Central memory CD8-positive, alpha-beta T cell (primary cell): ENCODE data around the gene SASH1.

Experiments used
- ATAC-seq: fragments of 150-1000 bp; cut with Tn5 transposase; replicated peaks from 2 replicates; pipeline ENCODE4 v1.10.0; 2022; ENCODE audit warnings: mild to moderate bottlenecking, moderate FRiP score, moderate number of reproducible peaks; ENCODE audit not compliant: poor library complexity, severe bottlenecking; ENCODE audit errors: extremely low read depth
- DNase-seq, 2 donors: peaks; one replicate each; pipeline ENCODE4 v3.0.0; 2021; ENCODE audit warnings: low spot score in 2 of 2
- H3K27ac Mint-ChIP-seq: one replicate; pipeline ENCODE4 v1.8.0; 2022; ENCODE audit warnings: low read depth, mild to moderate bottlenecking, moderate library complexity, mixed read lengths
- H3K27me3 Mint-ChIP-seq: one replicate; pipeline ENCODE4 v1.8.0; 2022; ENCODE audit warnings: mixed read lengths
- H3K36me3 Mint-ChIP-seq: one replicate; pipeline ENCODE4 v1.8.0; 2022; ENCODE audit warnings: mild to moderate bottlenecking, moderate library complexity, mixed read lengths; ENCODE audit not compliant: insufficient read depth
- H3K4me1 Mint-ChIP-seq: one replicate; pipeline ENCODE4 v1.8.0; 2022; ENCODE audit warnings: mixed read lengths
- H3K4me3 Mint-ChIP-seq: one replicate; pipeline ENCODE4 v1.8.0; 2022; ENCODE audit warnings: mild to moderate bottlenecking, moderate library complexity, mixed read lengths
- H3K9me3 Mint-ChIP-seq: one replicate; pipeline ENCODE4 v1.8.0; 2022; ENCODE audit warnings: mixed read lengths

SASH1 gene

GRCh38 chr6:148313488-148313887, 29.1 kb upstream of the SASH1 start:
- ATAC-seq (no peak), DNase-seq (no peak)
- Mint-ChIP-seq H3K4me3 (no peak overlapping the region), H3K27ac (no peak overlapping the region), H3K9me3 (no peaks in the 10 kb centered on the region), H3K4me1 (no peaks in the 10 kb centered on the region), H3K36me3 (peaks cover 2% of the 10 kb centered on the region), H3K27me3 (no peaks in the 10 kb centered on the region)

GRCh38 chr6:148316308-148316707, 26.3 kb upstream of the SASH1 start:
- no peaks in the 10 kb centered on the region for H3K9me3 Mint-ChIP-seq
- H3K4me1 Mint-ChIP-seq, result no peaks in the 10 kb centered on the region
- H3K27me3 Mint-ChIP-seq, result no peaks in the 10 kb centered on the region
- DNase-seq (no peak), ATAC-seq (no peak)
- H3K36me3 Mint-ChIP-seq, result no peaks in the 10 kb centered on the region
- no peak overlapping the region for H3K27ac Mint-ChIP-seq
- no peak overlapping the region for H3K4me3 Mint-ChIP-seq

DNA sequence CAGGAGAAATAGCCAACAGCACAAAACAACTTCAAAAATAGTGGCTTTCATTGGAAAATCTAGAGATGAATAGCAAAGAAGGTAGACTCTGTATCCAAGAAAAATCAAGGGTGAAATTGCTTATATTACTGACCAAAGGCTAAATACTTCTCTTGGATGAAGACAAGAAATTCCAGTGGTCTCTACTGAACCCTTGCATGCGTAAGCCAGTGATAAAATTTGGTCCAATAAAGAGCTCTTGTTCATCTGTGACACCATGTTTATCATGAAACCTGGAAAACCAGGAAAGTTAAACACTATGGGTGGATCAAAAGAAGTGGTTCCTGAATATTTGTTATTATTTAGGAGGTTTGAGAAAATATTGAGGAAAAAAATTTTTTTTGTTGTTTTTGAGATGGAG, 25.6 kb upstream of the SASH1 start:
- H3K4me3 Mint-ChIP-seq, result no peak overlapping the region
- H3K9me3 Mint-ChIP-seq, result no peaks in the 10 kb centered on the region
- ATAC-seq, result no peak
- no peak overlapping the region for H3K27ac Mint-ChIP-seq
- H3K36me3 Mint-ChIP-seq, result no peaks in the 10 kb centered on the region
- H3K4me1 Mint-ChIP-seq, result no peaks in the 10 kb centered on the region
- no peaks in the 10 kb centered on the region for H3K27me3 Mint-ChIP-seq
- no peak for DNase-seq

DNA sequence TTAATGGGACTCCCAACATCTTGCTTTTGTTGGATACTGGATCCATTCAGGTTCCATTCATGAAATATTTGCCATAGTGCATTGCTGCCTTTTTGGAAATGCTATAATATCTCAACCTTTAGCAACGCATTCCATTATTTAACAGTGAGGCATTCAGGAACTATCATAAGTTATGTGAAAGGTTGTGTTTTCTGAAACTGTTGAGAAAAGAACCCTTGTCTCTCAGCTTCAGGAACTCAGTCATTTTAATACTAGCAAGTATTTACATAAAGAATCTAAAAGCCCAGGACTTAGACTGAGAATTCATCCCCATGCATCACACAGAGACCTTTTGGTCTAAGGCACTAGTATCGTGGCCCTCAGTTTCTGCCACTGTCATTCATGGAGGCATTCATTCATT, 24.9 kb upstream of the SASH1 start:
- Mint-ChIP-seq H3K9me3 (no peaks in the 10 kb centered on the region), H3K27me3 (no peaks in the 10 kb centered on the region), H3K4me1 (no peaks in the 10 kb centered on the region), H3K27ac (no peak overlapping the region), H3K36me3 (no peaks in the 10 kb centered on the region), H3K4me3 (no peak overlapping the region)
- no peak for ATAC-seq
- DNase-seq, result no peak

DNA sequence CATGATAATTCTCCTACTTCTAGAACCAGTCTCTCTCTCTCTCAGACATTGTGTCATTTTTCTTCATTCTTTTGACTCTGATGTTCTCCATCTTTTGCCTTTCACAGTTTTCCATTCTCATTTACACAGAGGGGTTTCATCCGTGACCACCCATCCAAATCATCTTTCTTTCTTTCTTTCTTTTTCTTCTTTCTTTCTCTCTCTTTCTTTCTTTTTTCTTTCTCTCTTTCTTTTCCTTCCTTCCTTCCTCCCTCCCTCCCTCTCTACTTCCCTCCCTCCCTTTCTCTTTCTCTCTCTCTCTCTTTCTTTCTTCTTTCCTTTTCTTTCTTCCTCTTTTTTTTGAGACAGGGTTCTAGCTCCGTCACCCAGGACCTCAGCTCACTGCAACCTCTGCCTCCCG, 19.9 kb upstream of the SASH1 start:
- no peaks in the 10 kb centered on the region for H3K9me3 Mint-ChIP-seq
- DNase-seq (no peak), ATAC-seq (no peak)
- peaks cover 31% of the 10 kb centered on the region for H3K27me3 Mint-ChIP-seq
- no peaks in the 10 kb centered on the region for H3K36me3 Mint-ChIP-seq
- no peak overlapping the region for H3K4me3 Mint-ChIP-seq
- H3K27ac Mint-ChIP-seq, result no peak overlapping the region
- H3K4me1 Mint-ChIP-seq, result no peaks in the 10 kb centered on the region

DNA sequence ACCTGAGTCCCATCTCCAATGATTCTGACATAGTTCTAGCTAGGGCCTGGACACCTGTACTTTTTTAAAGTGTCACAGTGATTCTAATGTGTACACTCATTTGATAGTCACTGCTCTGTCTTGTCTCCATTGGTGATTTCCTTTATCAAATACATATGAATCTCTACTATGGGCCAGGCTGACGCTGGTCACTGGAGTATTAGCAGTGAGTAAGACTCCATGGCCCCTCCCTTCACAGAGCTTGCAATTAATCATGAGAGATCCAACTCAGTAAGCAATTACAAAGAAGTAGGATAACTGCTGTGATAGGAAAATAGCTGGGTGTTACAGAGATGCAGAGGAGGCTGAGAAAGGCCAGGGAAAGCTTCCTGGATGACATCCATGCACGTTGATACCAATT, 19.3 kb upstream of the SASH1 start:
- no peaks in the 10 kb centered on the region for H3K36me3 Mint-ChIP-seq
- H3K9me3 Mint-ChIP-seq, result no peaks in the 10 kb centered on the region
- DNase-seq, result no peak
- peaks cover 31% of the 10 kb centered on the region for H3K27me3 Mint-ChIP-seq
- no peaks in the 10 kb centered on the region for H3K4me1 Mint-ChIP-seq
- H3K4me3 Mint-ChIP-seq, result no peak overlapping the region
- ATAC-seq, result no peak
- H3K27ac Mint-ChIP-seq, result no peak overlapping the region

DNA sequence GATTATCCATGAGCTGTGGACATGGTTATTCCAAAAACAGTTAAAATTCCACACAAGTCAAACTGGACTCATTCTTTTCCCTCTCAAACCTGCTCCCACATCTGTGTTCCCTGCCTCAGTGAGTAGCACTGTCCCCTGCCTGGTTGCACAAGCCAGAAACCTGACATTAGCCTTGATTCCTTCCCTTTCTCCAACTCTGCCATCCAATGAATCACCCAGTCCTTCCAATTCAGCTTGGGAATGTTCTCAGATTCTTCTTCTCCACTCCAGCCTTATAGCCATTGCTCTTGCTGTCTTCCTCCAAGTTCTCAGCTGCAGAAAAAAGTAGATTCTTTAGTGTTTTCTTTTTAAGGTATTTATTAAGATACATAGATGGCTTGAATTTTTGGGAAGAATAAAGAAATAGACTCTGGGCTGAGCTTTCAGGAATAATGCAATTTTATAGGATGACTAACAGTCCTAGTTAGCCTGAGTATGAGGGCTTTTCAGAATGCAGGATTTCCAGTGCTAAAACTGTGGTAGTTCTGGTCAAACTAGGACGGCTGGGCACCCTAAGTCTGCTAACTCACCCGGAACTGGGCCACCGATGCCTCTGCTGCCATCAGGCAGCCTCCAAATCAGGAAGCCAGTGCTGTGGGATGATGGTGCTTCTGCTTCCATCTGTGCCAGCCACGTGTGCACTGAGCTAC, 18.2 kb upstream of the SASH1 start:
- Mint-ChIP-seq H3K9me3 (no peaks in the 10 kb centered on the region), H3K27ac (no peak overlapping the region), H3K4me1 (no peaks in the 10 kb centered on the region), H3K27me3 (peaks cover 31% of the 10 kb centered on the region), H3K4me3 (no peak overlapping the region), H3K36me3 (no peaks in the 10 kb centered on the region)
- DNase-seq, result no peak
- no peak for ATAC-seq

DNA sequence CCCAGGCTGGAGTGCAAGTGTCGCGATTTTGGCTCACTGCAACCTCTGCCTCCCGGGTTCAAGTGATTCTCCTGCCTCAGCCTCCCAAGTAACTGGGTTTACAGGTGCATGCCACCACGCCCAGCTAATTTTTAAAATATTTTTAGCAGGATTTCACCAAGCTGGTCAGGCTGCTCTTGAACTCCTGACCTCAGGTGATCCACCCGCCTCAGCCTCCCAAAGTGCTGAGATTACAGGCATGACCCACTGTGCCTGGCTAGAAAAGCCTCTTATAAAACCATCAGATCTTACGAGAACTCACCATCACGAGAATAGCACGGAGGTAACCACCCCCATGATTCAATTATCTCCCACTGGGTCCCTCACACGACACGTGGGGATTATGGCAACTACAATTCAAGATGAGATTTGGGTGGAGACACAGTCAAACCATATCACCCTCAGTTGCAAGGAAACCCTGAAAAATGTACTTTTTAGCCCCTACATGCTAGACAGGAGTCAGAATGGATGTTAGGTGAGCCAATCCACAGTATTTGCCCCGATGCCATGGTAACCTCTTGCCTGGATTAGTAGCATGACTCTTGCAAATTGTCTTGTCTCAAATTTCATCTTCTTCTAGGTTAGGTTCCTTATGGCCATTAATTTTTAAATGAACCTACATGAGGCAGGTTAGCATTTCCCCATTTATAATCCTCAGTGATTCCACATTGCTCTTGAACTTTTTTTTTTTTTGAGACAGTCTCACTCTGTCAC, 17.1 kb upstream of the SASH1 start:
- no peaks in the 10 kb centered on the region for H3K36me3 Mint-ChIP-seq
- no peaks in the 10 kb centered on the region for H3K9me3 Mint-ChIP-seq

DNA sequence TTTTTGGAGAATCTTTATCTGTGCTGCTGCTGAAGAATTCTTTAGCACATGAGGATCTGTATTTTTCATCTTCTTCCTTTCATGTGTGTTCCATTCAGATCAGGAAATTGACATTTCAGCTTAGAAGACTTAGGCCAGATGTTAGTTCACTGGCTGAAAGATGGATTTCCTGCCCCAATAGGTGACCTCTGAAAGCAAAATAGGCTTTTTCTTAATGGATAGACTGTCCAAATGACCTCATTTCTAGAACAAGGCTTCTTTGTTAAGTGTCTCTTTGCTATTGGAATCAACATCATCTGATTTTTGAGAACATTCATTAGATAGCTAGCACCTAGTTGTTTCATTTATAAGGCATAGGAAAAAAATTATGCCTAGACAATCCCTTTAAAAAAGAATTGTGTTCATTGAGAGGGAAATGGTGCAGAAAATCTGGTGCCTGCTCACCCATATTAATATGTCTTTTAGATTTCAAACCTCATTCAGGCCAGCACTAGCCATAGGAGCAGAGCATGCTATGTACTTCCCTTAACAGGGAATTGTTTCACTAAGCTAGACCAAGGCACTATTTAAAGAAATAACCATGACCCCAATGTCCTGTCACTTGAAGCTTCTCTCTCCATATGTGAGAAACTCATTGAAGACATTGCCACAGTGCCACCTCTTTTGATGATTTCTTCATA, 13.6 kb upstream of the SASH1 start:
- H3K4me1 Mint-ChIP-seq, result no peaks in the 10 kb centered on the region
- H3K4me3 Mint-ChIP-seq, result no peak overlapping the region
- H3K36me3 Mint-ChIP-seq, result no peaks in the 10 kb centered on the region
- H3K27me3 Mint-ChIP-seq, result peaks cover 31% of the 10 kb centered on the region
- no peak overlapping the region for H3K27ac Mint-ChIP-seq
- H3K9me3 Mint-ChIP-seq, result no peaks in the 10 kb centered on the region
- ATAC-seq (no peak), DNase-seq (no peak)

More for the DNA sequence above, 17.1 kb upstream of the SASH1 start:
- no peak overlapping the region for H3K27ac Mint-ChIP-seq
- ATAC-seq (no peak), DNase-seq (no peak)
- H3K4me3 Mint-ChIP-seq, result no peak overlapping the region
- H3K4me1 Mint-ChIP-seq, result no peaks in the 10 kb centered on the region
- H3K27me3 Mint-ChIP-seq, result peaks cover 33% of the 10 kb centered on the region

GRCh38 chr6:148329596-148330381, 12.8 kb upstream of the SASH1 start:
- no peak for ATAC-seq
- Mint-ChIP-seq H3K27me3 (peaks cover 23% of the 10 kb centered on the region), H3K36me3 (no peaks in the 10 kb centered on the region), H3K4me3 (no peak overlapping the region), H3K4me1 (no peaks in the 10 kb centered on the region), H3K9me3 (no peaks in the 10 kb centered on the region), H3K27ac (no peak overlapping the region)
- DNase-seq, result no peak

DNA sequence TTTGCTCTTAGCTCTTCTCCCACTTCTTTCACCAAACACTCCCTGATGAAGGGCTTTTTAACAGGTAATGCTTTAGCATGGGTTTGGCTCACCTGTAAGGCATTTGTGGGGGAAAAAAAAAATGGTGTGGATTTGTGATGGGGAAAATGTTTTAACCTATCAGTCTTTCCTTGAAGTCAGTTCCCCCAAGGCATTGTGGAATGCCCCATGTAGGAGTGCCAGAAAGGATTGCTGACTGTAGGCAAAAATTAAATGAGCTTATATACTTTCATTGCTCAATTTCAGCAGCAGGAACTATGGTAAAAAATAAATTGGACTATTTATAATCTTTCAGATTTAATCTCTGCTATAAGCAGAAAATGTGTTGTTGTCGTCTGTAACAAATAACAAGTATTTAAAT, 10.6 kb upstream of the SASH1 start:
- H3K4me1 Mint-ChIP-seq, result no peaks in the 10 kb centered on the region
- no peaks in the 10 kb centered on the region for H3K9me3 Mint-ChIP-seq
- H3K4me3 Mint-ChIP-seq, result no peak overlapping the region
- DNase-seq (no peak), ATAC-seq (no peak)
- H3K36me3 Mint-ChIP-seq, result no peaks in the 10 kb centered on the region
- peaks cover 12% of the 10 kb centered on the region for H3K27me3 Mint-ChIP-seq
- H3K27ac Mint-ChIP-seq, result no peak overlapping the region

DNA sequence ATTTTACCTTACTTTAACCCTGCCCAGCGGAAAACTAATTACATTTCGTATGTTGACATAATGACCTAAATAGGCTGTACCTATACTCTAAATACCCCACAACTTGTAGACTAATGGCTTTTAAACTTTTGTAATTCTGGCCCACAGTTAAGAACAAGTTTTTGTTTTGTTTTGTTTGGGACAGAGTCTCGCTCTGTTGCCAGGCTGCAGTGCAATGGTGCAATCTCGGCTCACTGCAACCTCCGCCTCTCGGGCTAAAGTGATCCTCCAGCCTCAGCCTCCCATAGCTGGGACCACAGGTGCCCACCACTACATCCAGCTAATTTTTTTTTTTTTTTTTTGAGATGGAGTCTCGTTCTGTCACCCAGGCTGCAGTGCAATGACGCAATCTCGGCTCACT, 5.7 kb upstream of the SASH1 start:
- no peaks in the 10 kb centered on the region for H3K9me3 Mint-ChIP-seq
- ATAC-seq, result no peak
- H3K4me3 Mint-ChIP-seq, result no peak overlapping the region
- DNase-seq, result no peak
- H3K27me3 Mint-ChIP-seq, result peaks cover 5% of the 10 kb centered on the region
- H3K4me1 Mint-ChIP-seq, result no peaks in the 10 kb centered on the region
- H3K36me3 Mint-ChIP-seq, result peaks cover 2% of the 10 kb centered on the region
- H3K27ac Mint-ChIP-seq, result no peak overlapping the region
